Activated B cell treated with CpG ODN at 0.5 μM for 24 hours (primary cell): ENCODE results near the gene ITGA11. TPM values are rescaled to one million over a fixed set of nuclear protein-coding genes. Genes with fewer than 3 reads are reported as not detected.
A peak's percentile ranks its signal among the peaks of the same experiment; 100 is the strongest.

Experiments used
- ATAC-seq: fragments of 200-7000 bp; cut with Tn5 transposase; one replicate; pipeline ENCODE4 v1.10.0; 2021; ENCODE audit warnings: low read depth, mild to moderate bottlenecking, moderate library complexity
- CTCF ChIA-PET: fragments of 350-600 bp; sonication (Branson Sonifier 250); formaldehyde crosslinking; loops from one replicate; lab custom pipeline; 2021; ENCODE audit warnings: antibody characterized with exemption; lab: Charles Lee
- POLR2A ChIA-PET: fragments of 350-600 bp; sonication (Branson Sonifier 250); formaldehyde crosslinking; loops from one replicate; lab custom pipeline; 2021; ENCODE audit warnings: antibody characterized with exemption; lab: Charles Lee
- DNase-seq: peaks from one replicate; pipeline ENCODE4 v3.0.0; 2022
- H3K27ac Mint-ChIP-seq: one replicate; pipeline ENCODE4 v1.8.0; 2020; ENCODE audit warnings: mixed read lengths
- H3K27me3 Mint-ChIP-seq: one replicate; pipeline ENCODE4 v1.8.0; 2021; ENCODE audit warnings: mixed read lengths
- H3K36me3 Mint-ChIP-seq: one replicate; pipeline ENCODE4 v1.8.0; 2021; ENCODE audit warnings: low read depth, mixed read lengths
- H3K4me1 Mint-ChIP-seq: one replicate; pipeline ENCODE4 v1.8.0; 2021; ENCODE audit warnings: mixed read lengths
- H3K4me3 Mint-ChIP-seq: one replicate; pipeline ENCODE4 v1.8.0; 2020; ENCODE audit warnings: mild to moderate bottlenecking, mixed read lengths
- H3K9me3 Mint-ChIP-seq: one replicate; pipeline ENCODE4 v1.8.0; 2020; ENCODE audit warnings: mixed read lengths
- intact Hi-C: fragments of 100-400 bp; cut with micrococcal nuclease; formaldehyde crosslinking; loops from one replicate; pipeline ENCODE4 v1.15.1; 2024
- total RNA-seq: library from RNA; stranded (reverse); gene quantifications from 2 replicates; pipeline ENCODE4 v1.2.3, GENCODE V29; 2022
- TF ChIP-seq, protein P1 (sequence below): fragments of 200-600 bp; IDR thresholded peaks from one replicate; pipeline ENCODE4 v1.8.0; 2022; ENCODE audit warnings: antibody characterized with exemption, mild to moderate bottlenecking

Gene ITGA11
- total RNA-seq, 1 donor from 2014 or later = not detected

DNA sequence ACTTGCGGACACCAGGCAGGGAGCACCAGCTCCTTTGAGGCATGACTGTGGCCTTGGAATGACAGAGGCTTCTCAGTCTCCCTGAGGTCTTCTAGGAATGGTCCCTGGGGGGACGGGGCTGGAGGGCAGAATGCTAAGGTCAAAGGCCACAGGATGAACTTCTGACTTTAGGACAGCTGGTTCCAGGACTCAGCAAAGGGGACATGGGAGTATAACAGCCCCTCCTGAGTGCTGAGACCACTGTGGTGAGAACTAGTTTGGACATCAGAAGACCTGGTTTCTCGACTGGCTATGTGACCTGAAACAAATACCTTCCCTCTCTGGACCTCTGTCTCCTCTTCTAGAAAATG, 17.8 kb downstream of the ITGA11 start:
- DNase-seq = no peak
- H3K4me3 Mint-ChIP-seq = no peak overlapping the region
- no peak for ATAC-seq
- intact Hi-C loops = no loop called here
- H3K9me3 Mint-ChIP-seq = no peaks in the 10 kb centered on the region
- H3K27ac Mint-ChIP-seq = no peak overlapping the region
- TF ChIP-seq, protein P1, sequence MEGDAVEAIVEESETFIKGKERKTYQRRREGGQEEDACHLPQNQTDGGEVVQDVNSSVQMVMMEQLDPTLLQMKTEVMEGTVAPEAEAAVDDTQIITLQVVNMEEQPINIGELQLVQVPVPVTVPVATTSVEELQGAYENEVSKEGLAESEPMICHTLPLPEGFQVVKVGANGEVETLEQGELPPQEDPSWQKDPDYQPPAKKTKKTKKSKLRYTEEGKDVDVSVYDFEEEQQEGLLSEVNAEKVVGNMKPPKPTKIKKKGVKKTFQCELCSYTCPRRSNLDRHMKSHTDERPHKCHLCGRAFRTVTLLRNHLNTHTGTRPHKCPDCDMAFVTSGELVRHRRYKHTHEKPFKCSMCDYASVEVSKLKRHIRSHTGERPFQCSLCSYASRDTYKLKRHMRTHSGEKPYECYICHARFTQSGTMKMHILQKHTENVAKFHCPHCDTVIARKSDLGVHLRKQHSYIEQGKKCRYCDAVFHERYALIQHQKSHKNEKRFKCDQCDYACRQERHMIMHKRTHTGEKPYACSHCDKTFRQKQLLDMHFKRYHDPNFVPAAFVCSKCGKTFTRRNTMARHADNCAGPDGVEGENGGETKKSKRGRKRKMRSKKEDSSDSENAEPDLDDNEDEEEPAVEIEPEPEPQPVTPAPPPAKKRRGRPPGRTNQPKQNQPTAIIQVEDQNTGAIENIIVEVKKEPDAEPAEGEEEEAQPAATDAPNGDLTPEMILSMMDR = no peak
- no peaks in the 10 kb centered on the region for H3K4me1 Mint-ChIP-seq
- no peaks in the 10 kb centered on the region for H3K27me3 Mint-ChIP-seq
- ChIA-PET CTCF (no interaction called here), POLR2A (no interaction called here)
- no peaks in the 10 kb centered on the region for H3K36me3 Mint-ChIP-seq

- H3K36me3 Mint-ChIP-seq = no peaks in the 10 kb centered on the region
- intact Hi-C loops = no loop called here
- ChIA-PET POLR2A (no interaction called here), CTCF (no interaction called here)
- no peak overlapping the region for H3K4me3 Mint-ChIP-seq
- DNase-seq (no peak), ATAC-seq (no peak)
- no peaks in the 10 kb centered on the region for H3K27me3 Mint-ChIP-seq
- H3K27ac Mint-ChIP-seq = no peak overlapping the region
- H3K9me3 Mint-ChIP-seq = no peaks in the 10 kb centered on the region
- no peaks in the 10 kb centered on the region for H3K4me1 Mint-ChIP-seq
- TF ChIP-seq, protein P1 = no peak
These were observed 18.4 kb downstream of the ITGA11 start for GRCh38 chr15:68413363-68414205.

DNA sequence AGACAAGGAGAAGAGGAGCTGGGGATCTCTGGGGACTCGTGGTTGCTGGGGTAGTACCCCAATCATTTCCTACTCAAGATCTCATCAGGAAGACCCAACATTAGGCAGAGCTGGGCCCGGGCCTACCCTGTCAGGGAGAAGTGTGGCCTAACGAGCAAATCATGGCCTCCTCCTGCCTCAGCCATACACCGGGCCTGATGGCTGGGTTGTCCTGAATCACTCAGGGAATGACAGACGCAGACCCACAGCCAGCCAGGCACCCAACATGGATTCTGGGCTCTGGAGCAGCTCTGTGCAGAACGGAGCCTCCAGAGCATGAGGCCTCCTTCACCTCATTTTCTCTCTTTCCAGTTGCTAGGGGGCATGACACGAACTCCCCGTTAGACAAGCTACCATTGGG, 19.7 kb downstream of the ITGA11 start:
- H3K9me3 Mint-ChIP-seq = no peaks in the 10 kb centered on the region
- no peak for ATAC-seq
- peak; percentile 1 for DNase-seq
- CTCF ChIA-PET = no interaction called here
- peaks cover 5% of the 10 kb centered on the region for H3K27me3 Mint-ChIP-seq
- no peaks in the 10 kb centered on the region for H3K4me1 Mint-ChIP-seq
- H3K4me3 Mint-ChIP-seq = no peak overlapping the region
- H3K27ac Mint-ChIP-seq = no peak overlapping the region
- TF ChIP-seq, protein P1 = no peak
- intact Hi-C loops = no loop called here
- POLR2A ChIA-PET = no interaction called here
- H3K36me3 Mint-ChIP-seq = no peaks in the 10 kb centered on the region

DNA sequence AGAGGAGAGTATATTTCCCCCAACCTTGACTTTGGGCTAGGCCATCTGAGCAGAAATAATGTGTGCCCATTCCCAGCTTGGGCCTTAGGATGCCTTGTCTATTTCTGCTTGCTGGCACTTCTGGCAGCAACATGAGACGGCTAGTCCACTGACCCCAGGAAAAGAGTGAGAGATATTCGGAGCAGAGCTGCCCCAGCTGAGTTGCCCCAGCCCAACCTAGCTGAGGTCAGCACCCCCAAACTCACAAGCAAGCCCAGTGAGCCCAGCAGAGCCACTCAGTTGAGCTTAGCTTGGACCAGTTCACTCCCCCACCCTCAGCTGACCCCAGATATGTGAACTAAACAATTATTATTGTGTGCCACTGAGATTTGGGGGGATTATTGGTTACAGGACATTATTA, 20.2 kb downstream of the ITGA11 start:
- intact Hi-C loops = no loop called here
- no peaks in the 10 kb centered on the region for H3K36me3 Mint-ChIP-seq
- ChIA-PET POLR2A (no interaction called here), CTCF (no interaction called here)
- TF ChIP-seq, protein P1 = no peak
- peaks cover 5% of the 10 kb centered on the region for H3K27me3 Mint-ChIP-seq
- H3K9me3 Mint-ChIP-seq = no peaks in the 10 kb centered on the region
- ATAC-seq (no peak), DNase-seq (no peak)
- H3K4me1 Mint-ChIP-seq = no peaks in the 10 kb centered on the region
- no peak overlapping the region for H3K27ac Mint-ChIP-seq
- no peak overlapping the region for H3K4me3 Mint-ChIP-seq

DNA sequence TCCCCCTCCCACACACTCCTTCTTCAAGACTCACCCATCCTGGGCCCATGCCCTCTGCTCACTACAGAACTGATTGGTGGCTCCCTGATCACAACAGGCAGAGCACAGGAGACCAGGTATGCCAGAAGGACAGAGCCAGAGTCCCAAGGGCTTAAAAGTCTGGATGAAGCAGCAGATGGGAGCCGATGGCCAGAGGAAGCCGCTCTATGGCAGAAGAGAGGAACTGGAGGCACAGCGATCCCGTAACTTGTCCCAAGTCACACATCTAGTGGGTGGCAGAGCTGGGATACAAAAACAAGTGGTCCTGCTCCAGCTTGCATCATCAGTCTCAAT, 20.7 kb downstream of the ITGA11 start:
- intact Hi-C loops = no loop called here
- TF ChIP-seq, protein P1 = no peak
- CTCF ChIA-PET = no interaction called here
- POLR2A ChIA-PET = no interaction called here
- no peak overlapping the region for H3K27ac Mint-ChIP-seq
- no peaks in the 10 kb centered on the region for H3K36me3 Mint-ChIP-seq
- peaks cover 5% of the 10 kb centered on the region for H3K27me3 Mint-ChIP-seq
- no peak for ATAC-seq
- H3K4me1 Mint-ChIP-seq = no peaks in the 10 kb centered on the region
- H3K9me3 Mint-ChIP-seq = no peaks in the 10 kb centered on the region
- peak; percentile 6 for DNase-seq
- no peak overlapping the region for H3K4me3 Mint-ChIP-seq
